ENCODE measurements around the gene PCAT6. TPM values are rescaled to one million over a fixed set of nuclear protein-coding genes. Genes with fewer than 3 reads are reported as not detected.

Gene PCAT6
- total and polyA plus RNA-seq, 2 donors (not counting 1 experiment from before 2014, with no cell fraction given), result 1.1 to 1.6 TPM

DNA sequence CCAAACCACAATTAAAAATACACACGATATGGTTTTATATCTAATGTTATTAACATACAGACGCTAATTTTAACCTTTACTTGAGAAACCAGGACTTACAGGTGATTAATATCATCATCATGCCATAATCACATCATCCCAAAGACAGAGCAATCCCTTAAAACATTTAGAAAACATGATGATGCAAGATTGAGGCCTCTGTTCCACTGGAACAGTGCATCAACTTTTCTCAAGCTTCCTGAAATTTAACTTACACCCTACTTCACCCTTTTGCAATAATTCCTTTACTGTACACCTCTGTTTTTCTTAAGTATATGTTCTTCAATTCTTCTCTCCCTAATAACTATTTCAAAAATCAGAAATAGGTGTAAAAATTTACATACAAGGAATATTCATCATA, 40.6 kb upstream of the PCAT6 start:
- DNase-seq, result no peak
- Histone ChIP-seq H3K4me2 (replicated peaks; ENCODE audit: low read depth, low read length, poor library complexity, severe bottlenecking) (no peak overlapping the region), H3K4me3 (ENCODE audit: control extremely low read depth in 1 of 5, extremely low read depth in 1 of 5, insufficient read depth in 1 of 5, low read depth in 2 of 5, low read length in 4 of 5) (no peak overlapping the region), H3K27me3 (replicated peaks in 1 of 4; ENCODE audit: control extremely low read depth in 1 of 4, control insufficient read depth in 3 of 4, insufficient read depth in 4 of 4, low read length in 3 of 4) (no peaks in the 10 kb centered on the region), H3K4me1 (ENCODE audit: control insufficient read depth in 2 of 2, insufficient read depth in 2 of 2, low read length in 2 of 2) (no peaks in the 10 kb centered on the region), H2AFZ (ENCODE audit: insufficient read depth, low read depth, low read length, poor library complexity, severe bottlenecking) (no peak overlapping the region), H4K20me1 (ENCODE audit: control insufficient read depth, insufficient read depth, low read length, poor library complexity, severe bottlenecking) (no peaks in the 10 kb centered on the region), H3K36me3 (replicated peaks in 1 of 2; ENCODE audit: control extremely low read depth in 1 of 2, control insufficient read depth in 1 of 2, extremely low read depth in 1 of 2, insufficient read depth in 2 of 2, low read length in 1 of 2) (peaks cover 0 to 30% of the 10 kb centered on the region in 2 experiments), H3K9me3 (ENCODE audit: control extremely low read depth in 1 of 3, control insufficient read depth in 2 of 3, insufficient read depth in 1 of 3, low read length in 2 of 3) (no peaks in the 10 kb centered on the region), H3K27ac (ENCODE audit: low read length in 2 of 2) (no peak overlapping the region), H3K9ac (ENCODE audit: low read length) (no peak overlapping the region), H3K79me2 (ENCODE audit: control insufficient read depth, insufficient read depth, low read length) (no peaks in the 10 kb centered on the region)
- no CpG with 5 or more reads among the region's 2 CpGs for WGBS (ENCODE audit: insufficient coverage)
- H3K4me3 Mint-ChIP-seq, result no peak overlapping the region
- H3K27me3 Mint-ChIP-seq, result no peaks in the 10 kb centered on the region
- intact Hi-C loops (cut with micrococcal nuclease), result no loop called here
- ATAC-seq (ENCODE audit: low read depth), result no peak
- no peak for TF ChIP-seq EZH2 (IDR thresholded peaks at IDR 0.05; ENCODE audit: borderline replicate concordance, insufficient read depth, low read depth, low read length, poor library complexity, severe bottlenecking)
- TF ChIP-seq, protein P1, sequence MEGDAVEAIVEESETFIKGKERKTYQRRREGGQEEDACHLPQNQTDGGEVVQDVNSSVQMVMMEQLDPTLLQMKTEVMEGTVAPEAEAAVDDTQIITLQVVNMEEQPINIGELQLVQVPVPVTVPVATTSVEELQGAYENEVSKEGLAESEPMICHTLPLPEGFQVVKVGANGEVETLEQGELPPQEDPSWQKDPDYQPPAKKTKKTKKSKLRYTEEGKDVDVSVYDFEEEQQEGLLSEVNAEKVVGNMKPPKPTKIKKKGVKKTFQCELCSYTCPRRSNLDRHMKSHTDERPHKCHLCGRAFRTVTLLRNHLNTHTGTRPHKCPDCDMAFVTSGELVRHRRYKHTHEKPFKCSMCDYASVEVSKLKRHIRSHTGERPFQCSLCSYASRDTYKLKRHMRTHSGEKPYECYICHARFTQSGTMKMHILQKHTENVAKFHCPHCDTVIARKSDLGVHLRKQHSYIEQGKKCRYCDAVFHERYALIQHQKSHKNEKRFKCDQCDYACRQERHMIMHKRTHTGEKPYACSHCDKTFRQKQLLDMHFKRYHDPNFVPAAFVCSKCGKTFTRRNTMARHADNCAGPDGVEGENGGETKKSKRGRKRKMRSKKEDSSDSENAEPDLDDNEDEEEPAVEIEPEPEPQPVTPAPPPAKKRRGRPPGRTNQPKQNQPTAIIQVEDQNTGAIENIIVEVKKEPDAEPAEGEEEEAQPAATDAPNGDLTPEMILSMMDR (IDR thresholded peaks at IDR 0.05), result no peak
- no peaks in the 10 kb centered on the region for H3K4me1 Mint-ChIP-seq
- ChIA-PET CTCF (interaction anchor here (1.0 to 1.1 kb wide), 2 partner anchors 20 to 229 kb away, joined by 3 to 5 read pairs; no protein-coding TSS in a partner anchor), POLR2A (no interaction called here)
- no peak overlapping the region for H3K27ac Mint-ChIP-seq
- H3K9me3 Mint-ChIP-seq (ENCODE audit: insufficient read depth), result no peaks in the 10 kb centered on the region

DNA sequence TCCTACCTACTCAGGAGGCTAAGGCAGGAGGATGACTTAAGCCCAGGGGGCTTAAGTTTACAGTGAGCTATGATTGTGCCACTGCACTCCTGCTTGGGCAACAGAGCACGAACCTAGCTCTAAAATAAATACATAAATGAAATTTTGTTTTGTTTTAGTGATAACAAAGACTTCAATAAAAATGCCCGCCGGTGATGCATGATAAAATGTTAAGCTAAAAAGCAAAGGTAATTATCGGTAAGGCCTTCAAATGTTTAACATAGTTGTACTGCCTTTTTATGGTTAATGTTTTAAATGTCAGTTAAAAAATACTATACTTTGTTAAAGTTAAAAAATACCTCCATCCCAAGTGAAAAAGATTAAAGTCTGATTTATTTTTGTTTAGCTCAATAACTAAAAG, 29.6 kb upstream of the PCAT6 start:
- Mint-ChIP-seq H3K27me3 (no peaks in the 10 kb centered on the region), H3K4me3 (no peak overlapping the region), H3K9me3 (ENCODE audit: insufficient read depth) (no peaks in the 10 kb centered on the region), H3K4me1 (peaks cover 22% of the 10 kb centered on the region), H3K27ac (no peak overlapping the region)
- Histone ChIP-seq H4K20me1 (ENCODE audit: control insufficient read depth, insufficient read depth, low read length, poor library complexity, severe bottlenecking) (peaks cover 29% of the 10 kb centered on the region), H3K79me2 (ENCODE audit: control insufficient read depth, insufficient read depth, low read length) (peaks cover 66% of the 10 kb centered on the region), H3K9ac (ENCODE audit: low read length) (no peak overlapping the region), H3K27ac (ENCODE audit: low read length in 2 of 2) (no peak overlapping the region), H3K4me3 (ENCODE audit: control extremely low read depth in 1 of 5, extremely low read depth in 1 of 5, insufficient read depth in 1 of 5, low read depth in 2 of 5, low read length in 4 of 5) (no peak overlapping the region), H3K4me1 (ENCODE audit: control insufficient read depth in 2 of 2, insufficient read depth in 2 of 2, low read length in 2 of 2) (no peaks in the 10 kb centered on the region), H3K27me3 (replicated peaks in 1 of 4; ENCODE audit: control extremely low read depth in 1 of 4, control insufficient read depth in 3 of 4, insufficient read depth in 4 of 4, low read length in 3 of 4) (no peaks in the 10 kb centered on the region), H3K9me3 (ENCODE audit: control extremely low read depth in 1 of 3, control insufficient read depth in 2 of 3, insufficient read depth in 1 of 3, low read length in 2 of 3) (no peaks in the 10 kb centered on the region), H3K4me2 (replicated peaks; ENCODE audit: low read depth, low read length, poor library complexity, severe bottlenecking) (no peak overlapping the region), H3K36me3 (replicated peaks in 1 of 2; ENCODE audit: control extremely low read depth in 1 of 2, control insufficient read depth in 1 of 2, extremely low read depth in 1 of 2, insufficient read depth in 2 of 2, low read length in 1 of 2) (peaks cover 0 to under 1% of the 10 kb centered on the region in 2 experiments), H2AFZ (ENCODE audit: insufficient read depth, low read depth, low read length, poor library complexity, severe bottlenecking) (no peak overlapping the region)
- ChIA-PET POLR2A (no interaction called here), CTCF (no interaction called here)
- ATAC-seq (ENCODE audit: low read depth), result no peak
- TF ChIP-seq EZH2 (IDR thresholded peaks at IDR 0.05; ENCODE audit: borderline replicate concordance, insufficient read depth, low read depth, low read length, poor library complexity, severe bottlenecking), result no peak
- TF ChIP-seq, protein P1 (IDR thresholded peaks at IDR 0.05), result no peak
- no peak for DNase-seq
- intact Hi-C loops (cut with micrococcal nuclease), result no loop called here
- WGBS (ENCODE audit: insufficient coverage), result no CpG with 5 or more reads among the region's 4 CpGs
